Stimulated activated CD4-positive, alpha-beta T cell treated with anti-CD3 and anti-CD28 coated beads, Interleukin-1b, Interleukin-23, amount 100 ng/mL, for 4 hours (primary cell): ENCODE results near the gene RCAN1.
"Not testable (repeated sequence)": the region's sequence is repeated elsewhere in the genome, so short reads cannot be mapped to it uniquely, and the experiment has no call there.

Experiments
- DNase-seq, 2 donors: peaks; one replicate each; pipeline ENCODE4 v3.0.0-alpha.2; 2020; ENCODE audit warnings: low read depth in 2 of 2

The RCAN1 gene

GRCh38 chr21:34517491-34518245 lies 97.2 kb downstream of the RCAN1 start:
- no peak for DNase-seq

- no peak for DNase-seq
These were observed 97.9 kb downstream of the RCAN1 start for GRCh38 chr21:34517039-34517438.

DNA sequence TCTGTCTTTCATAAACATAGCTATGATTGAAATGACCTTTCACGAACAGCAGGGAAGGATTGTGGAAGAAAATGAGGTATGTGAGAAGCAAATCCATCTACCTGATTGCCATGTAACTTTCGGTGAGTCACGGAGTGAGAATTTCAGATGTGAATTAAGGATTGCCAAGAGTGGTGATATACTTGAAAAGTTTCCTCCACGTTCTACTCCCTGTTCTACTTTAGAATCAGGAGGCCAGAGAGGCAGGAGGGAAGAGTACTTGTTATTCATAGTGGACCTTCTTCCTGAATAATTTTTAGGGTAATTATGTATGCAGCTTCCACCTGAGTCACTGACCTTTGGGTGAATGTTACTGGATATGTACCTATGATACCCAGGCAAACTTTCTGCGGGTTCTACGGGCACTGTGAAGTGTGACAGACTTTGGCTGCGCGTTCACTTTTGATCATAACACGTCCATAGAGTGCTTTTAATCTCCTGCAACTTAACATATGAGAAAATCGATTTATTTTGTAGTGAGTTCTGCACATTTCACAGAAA lies 100.3 kb downstream of the RCAN1 start:
- no peak for DNase-seq

DNA sequence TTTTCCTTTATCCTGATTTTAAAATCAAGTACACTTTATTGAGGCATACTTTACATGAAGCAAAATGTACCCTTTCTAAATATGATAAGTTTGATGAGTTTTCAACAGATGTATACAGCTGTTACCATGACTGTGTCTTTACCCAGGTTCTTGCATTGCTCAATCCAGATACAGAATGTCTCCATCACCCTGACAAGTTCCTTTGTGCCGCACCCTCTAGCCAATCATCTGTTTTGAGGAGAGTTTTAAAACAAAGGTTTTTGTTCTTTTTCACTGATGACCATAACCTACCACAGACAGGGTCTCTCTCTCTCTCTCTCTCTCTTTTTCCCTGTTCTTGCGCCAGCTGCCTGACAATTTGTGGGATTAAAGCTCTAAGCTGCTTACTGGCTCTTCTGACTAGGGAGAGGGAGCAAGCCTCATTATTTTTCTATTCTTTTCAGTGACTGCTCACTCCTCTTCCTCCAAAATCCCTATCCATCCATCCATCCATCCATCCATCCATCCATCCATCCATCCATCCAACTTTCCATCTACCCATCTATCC lies 101.7 kb downstream of the RCAN1 start:
- DNase-seq, result no peak

- DNase-seq, result no peak
These were observed 103.0 kb downstream of the RCAN1 start, which contains the start of gene KCNE1 for GRCh38 chr21:34511787-34512455. KCNE1 (minus strand) TSS chr21:34512210; CDS start chr21:34449634, 62,576 bp downstream.

DNA sequence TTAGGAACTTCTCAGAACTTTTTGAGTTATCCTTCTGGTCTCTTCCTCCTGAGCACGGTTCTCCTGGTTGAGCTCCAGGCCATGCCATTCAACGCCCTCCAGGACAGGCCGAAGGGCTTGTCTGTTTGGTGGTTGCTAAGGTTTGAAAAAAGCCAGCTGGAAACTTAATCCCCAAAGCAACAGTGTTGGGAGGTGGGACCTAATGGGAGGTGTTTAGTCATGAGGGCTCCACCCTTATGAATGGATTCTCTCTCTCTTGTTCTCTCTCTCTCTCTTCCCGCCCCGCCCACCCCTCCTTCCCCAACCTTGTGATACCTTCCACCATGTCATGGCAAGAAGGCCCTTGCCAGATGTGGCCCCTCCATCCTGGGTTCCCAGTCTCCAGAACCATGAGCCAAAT lies 103.7 kb downstream of the RCAN1 start:
- no peak for DNase-seq

GRCh38 chr21:34510148-34511142 lies 104.5 kb downstream of the RCAN1 start:
- peak; percentile 9 to 49 for DNase-seq

DNA sequence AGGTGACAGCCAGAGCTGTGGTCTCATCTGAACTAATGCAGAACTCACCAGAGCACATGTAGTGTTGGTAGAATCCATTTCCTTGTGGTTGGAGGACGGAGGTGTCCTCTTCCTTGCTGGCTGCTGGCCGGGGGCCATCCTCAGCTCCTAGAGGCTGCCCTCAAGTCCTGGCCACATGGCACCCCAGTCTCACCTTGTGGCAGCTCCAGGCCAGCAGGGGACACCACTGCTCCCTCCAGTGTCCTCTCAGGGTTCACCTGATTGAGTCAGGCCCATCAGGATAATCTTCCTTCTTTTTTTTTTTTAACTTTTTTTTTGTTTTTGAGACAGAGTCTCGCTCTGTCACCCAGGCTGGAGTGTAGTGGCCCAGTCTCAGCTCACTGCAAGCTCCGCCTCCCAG lies 105.8 kb downstream of the RCAN1 start:
- no peak for DNase-seq

- no peak for DNase-seq
These were observed 110.3 kb downstream of the RCAN1 start for GRCh38 chr21:34504595-34504994.

DNA sequence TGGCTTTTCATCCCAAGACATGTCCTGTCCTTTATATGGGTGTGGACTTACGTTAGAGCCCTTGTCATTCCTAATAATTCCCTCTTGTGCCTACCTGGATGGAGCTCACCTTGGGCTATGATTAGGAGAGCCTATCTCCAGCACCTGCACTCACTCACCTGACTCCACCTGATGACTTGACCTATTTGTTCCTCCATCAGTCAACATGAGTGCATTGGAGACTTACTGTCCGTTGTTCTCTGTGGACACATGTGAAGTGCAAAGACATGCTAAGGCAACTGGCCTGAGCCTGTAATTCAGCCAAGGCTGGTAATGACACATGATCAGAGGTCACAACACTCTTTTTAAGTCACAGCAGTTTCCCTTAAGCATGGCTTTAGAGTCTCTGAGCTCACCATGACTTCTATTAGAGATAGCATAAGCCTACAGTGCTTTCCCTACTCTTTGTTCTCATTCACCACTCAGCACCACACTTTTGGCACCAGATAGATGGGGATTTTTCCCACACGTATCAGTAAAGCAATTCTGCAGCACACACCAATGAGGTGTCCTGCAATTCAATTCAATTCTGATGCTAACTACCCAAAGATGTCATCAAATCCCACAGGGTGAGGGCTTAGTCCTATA lies 112.3 kb downstream of the RCAN1 start:
- DNase-seq, result no peak

- DNase-seq, result no peak
These were observed 113.2 kb downstream of the RCAN1 start for GRCh38 chr21:34501716-34502115.

- DNase-seq, result no peak
These were observed 114.7 kb downstream of the RCAN1 start for GRCh38 chr21:34500191-34500590.

GRCh38 chr21:34499116-34499515 lies 115.8 kb downstream of the RCAN1 start:
- no peak for DNase-seq

GRCh38 chr21:34498623-34499022 lies 116.3 kb downstream of the RCAN1 start:
- no peak for DNase-seq

DNA sequence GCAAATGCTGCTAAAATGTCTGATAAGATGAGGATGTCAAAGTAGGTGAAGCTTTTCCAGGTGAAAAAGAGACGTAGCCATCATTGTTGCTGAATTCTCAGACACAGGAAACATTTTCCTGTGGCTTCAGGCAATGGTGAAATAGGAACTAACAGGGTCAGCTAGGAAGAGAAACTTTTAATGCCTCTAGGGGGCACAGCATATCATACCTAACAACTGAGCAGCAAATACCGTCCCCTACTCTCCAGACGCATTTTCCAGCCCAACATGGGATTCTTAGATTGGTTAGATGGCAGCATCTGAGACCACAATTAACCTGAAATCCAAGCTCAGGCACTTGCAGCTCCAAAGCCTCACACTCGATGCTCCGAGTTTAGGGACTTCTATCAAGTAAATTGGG lies 131.1 kb downstream of the RCAN1 start:
- not testable (repeated sequence) for DNase-seq

- DNase-seq, result not testable (repeated sequence)
These were observed 131.5 kb downstream of the RCAN1 start for GRCh38 chr21:34483435-34483834.

GRCh38 chr21:34467333-34467732 lies 147.6 kb downstream of the RCAN1 start:
- not testable (repeated sequence) for DNase-seq
